Progenitor cell of endocrine pancreas (in vitro differentiated cells): Measurements from ENCODE around the gene STK32B. TPM values are rescaled to one million over a fixed set of nuclear protein-coding genes. Genes with fewer than 3 reads are reported as not detected.

Experiments
- DNase-seq: peaks from one replicate; pipeline ENCODE4 v3.0.0; 2021; ENCODE audit warnings: low spot score; ENCODE audit not compliant: unreplicated experiment
- H3K27ac Mint-ChIP-seq: 2 replicates; pipeline ENCODE4 v1.8.0; 2021; ENCODE audit warnings: mild to moderate bottlenecking, moderate library complexity, mixed read lengths
- H3K27me3 Mint-ChIP-seq: 2 replicates; pipeline ENCODE4 v1.8.0; 2021; ENCODE audit warnings: mixed read lengths
- H3K36me3 Mint-ChIP-seq: 2 replicates; pipeline ENCODE4 v1.8.0; 2022; ENCODE audit warnings: mixed read lengths; ENCODE audit not compliant: insufficient read depth
- H3K4me1 Mint-ChIP-seq: 2 replicates; pipeline ENCODE4 v1.8.0; 2021; ENCODE audit warnings: low read depth, mixed read lengths
- H3K4me3 Mint-ChIP-seq: 2 replicates; pipeline ENCODE4 v1.8.0; 2021; ENCODE audit warnings: low read depth, mild to moderate bottlenecking, moderate library complexity, mixed read lengths
- H3K9me3 Mint-ChIP-seq: 2 replicates; pipeline ENCODE4 v1.8.0; 2021; ENCODE audit warnings: low read depth, mixed read lengths
- total RNA-seq: library from RNA; stranded (reverse); gene quantifications from 2 replicates; pipeline ENCODE4 v1.2.1, GENCODE V29; 2021
- TF ChIP-seq, protein P1 (sequence below): fragments of 200-600 bp; sonication (generic); IDR thresholded peaks from one replicate; pipeline ENCODE4 v1.5.0; 2021; ENCODE audit warnings: antibody characterized with exemption, mild to moderate bottlenecking; ENCODE audit not compliant: unreplicated experiment

Gene STK32B
- total RNA-seq, 1 donor from 2014 or later: 0.36 TPM

GRCh38 chr4:5497489-5497888, 446.2 kb downstream of the STK32B start:
- Mint-ChIP-seq H3K27me3 (no peaks in the 10 kb centered on the region), H3K36me3 (peaks cover 22% of the 10 kb centered on the region), H3K27ac (no peak overlapping the region), H3K4me1 (no peaks in the 10 kb centered on the region), H3K4me3 (no peak overlapping the region), H3K9me3 (peaks cover 16% of the 10 kb centered on the region)
- TF ChIP-seq, protein P1, sequence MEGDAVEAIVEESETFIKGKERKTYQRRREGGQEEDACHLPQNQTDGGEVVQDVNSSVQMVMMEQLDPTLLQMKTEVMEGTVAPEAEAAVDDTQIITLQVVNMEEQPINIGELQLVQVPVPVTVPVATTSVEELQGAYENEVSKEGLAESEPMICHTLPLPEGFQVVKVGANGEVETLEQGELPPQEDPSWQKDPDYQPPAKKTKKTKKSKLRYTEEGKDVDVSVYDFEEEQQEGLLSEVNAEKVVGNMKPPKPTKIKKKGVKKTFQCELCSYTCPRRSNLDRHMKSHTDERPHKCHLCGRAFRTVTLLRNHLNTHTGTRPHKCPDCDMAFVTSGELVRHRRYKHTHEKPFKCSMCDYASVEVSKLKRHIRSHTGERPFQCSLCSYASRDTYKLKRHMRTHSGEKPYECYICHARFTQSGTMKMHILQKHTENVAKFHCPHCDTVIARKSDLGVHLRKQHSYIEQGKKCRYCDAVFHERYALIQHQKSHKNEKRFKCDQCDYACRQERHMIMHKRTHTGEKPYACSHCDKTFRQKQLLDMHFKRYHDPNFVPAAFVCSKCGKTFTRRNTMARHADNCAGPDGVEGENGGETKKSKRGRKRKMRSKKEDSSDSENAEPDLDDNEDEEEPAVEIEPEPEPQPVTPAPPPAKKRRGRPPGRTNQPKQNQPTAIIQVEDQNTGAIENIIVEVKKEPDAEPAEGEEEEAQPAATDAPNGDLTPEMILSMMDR: no peak
- no peak for DNase-seq

DNA sequence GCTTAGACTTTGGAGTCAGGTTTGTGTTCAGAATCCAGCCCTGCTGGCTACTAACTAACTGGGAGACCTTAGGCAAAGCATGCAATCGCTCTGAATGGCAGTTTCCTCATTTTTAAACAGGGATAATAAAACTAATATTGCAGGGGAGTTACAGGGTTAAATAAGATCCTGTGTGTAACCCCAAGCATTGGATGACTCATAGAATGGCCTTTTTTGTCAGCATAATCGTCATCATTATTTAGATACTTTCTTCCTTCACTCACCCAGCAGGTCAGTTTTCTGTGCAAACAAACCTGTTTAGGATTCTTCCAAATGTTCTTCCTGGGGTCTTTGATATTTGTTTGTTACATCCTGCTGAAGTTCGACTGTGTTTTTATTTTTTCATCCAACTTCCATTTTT, 448.9 kb downstream of the STK32B start:
- DNase-seq: no peak
- Mint-ChIP-seq H3K4me1 (no peaks in the 10 kb centered on the region), H3K27ac (no peak overlapping the region), H3K36me3 (peaks cover 12% of the 10 kb centered on the region), H3K9me3 (peaks cover 2% of the 10 kb centered on the region), H3K27me3 (no peaks in the 10 kb centered on the region), H3K4me3 (no peak overlapping the region)
- TF ChIP-seq, protein P1: no peak

DNA sequence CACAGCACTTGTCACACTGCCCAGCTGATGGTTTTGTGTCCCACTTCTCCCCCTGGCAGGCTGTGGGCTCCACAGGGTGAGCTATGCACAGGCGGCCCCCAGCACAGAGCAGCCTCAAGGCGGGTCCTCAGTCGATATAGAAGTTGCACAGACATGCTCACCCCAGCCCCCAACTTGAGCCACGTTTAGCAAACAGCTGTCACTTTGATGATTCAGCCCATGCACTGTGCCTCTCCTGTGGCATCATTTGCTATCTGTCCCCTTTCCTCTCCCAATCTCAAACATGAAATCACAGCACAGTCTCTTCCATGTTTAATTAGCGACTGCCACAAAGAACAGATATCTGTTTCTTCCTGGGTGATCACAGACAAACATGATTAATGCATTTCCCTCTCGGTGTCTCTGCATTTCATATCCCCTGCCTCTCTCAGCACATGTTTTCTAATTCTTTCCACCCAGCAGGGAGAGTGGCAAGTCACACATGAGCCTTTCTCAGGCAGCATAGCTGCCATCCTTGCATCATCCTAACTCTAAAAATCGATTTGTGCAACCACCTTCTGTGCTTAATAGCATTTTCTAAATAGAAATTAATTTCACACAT, 452.2 kb downstream of the STK32B start:
- H3K27ac Mint-ChIP-seq: no peak overlapping the region
- no peak for DNase-seq
- no peaks in the 10 kb centered on the region for H3K9me3 Mint-ChIP-seq
- H3K4me3 Mint-ChIP-seq: no peak overlapping the region
- no peaks in the 10 kb centered on the region for H3K27me3 Mint-ChIP-seq
- H3K4me1 Mint-ChIP-seq: no peaks in the 10 kb centered on the region
- peaks cover 5% of the 10 kb centered on the region for H3K36me3 Mint-ChIP-seq
- TF ChIP-seq, protein P1: no peak

GRCh38 chr4:5504486-5504885, 453.2 kb downstream of the STK32B start:
- Mint-ChIP-seq H3K27me3 (no peaks in the 10 kb centered on the region), H3K27ac (no peak overlapping the region), H3K9me3 (peaks cover under 1% of the 10 kb centered on the region), H3K4me1 (no peaks in the 10 kb centered on the region), H3K36me3 (peaks cover 6% of the 10 kb centered on the region), H3K4me3 (no peak overlapping the region)
- TF ChIP-seq, protein P1: no peak
- no peak for DNase-seq

DNA sequence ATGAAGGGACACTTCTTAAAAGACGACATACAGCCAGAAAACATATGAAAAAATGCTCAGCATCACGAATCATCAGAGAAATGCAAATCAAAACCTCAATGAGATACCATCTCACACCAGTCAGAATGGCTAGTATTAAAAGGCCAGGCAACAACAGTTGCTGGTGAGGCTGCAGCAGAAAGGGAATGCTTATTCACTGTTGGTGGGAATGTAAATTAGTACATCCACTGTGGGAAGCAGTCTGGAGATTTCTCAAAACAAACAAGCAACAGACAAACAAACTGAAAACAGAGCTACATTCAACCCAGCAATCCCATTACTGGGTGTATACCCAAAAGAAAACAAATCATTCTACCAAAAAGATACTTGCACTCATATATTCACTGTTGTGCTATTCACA, 459.2 kb downstream of the STK32B start:
- Mint-ChIP-seq H3K27ac (no peak overlapping the region), H3K9me3 (peaks cover 8% of the 10 kb centered on the region), H3K4me1 (no peaks in the 10 kb centered on the region), H3K27me3 (no peaks in the 10 kb centered on the region), H3K4me3 (no peak overlapping the region), H3K36me3 (peaks cover 11% of the 10 kb centered on the region)
- no peak for DNase-seq
- TF ChIP-seq, protein P1: no peak
